ENCODE measurements around the gene EVC2.
"Not testable (repeated sequence)": the region's sequence is repeated elsewhere in the genome, so short reads cannot be mapped to it uniquely, and the experiment has no call there.

Gene EVC2

DNA sequence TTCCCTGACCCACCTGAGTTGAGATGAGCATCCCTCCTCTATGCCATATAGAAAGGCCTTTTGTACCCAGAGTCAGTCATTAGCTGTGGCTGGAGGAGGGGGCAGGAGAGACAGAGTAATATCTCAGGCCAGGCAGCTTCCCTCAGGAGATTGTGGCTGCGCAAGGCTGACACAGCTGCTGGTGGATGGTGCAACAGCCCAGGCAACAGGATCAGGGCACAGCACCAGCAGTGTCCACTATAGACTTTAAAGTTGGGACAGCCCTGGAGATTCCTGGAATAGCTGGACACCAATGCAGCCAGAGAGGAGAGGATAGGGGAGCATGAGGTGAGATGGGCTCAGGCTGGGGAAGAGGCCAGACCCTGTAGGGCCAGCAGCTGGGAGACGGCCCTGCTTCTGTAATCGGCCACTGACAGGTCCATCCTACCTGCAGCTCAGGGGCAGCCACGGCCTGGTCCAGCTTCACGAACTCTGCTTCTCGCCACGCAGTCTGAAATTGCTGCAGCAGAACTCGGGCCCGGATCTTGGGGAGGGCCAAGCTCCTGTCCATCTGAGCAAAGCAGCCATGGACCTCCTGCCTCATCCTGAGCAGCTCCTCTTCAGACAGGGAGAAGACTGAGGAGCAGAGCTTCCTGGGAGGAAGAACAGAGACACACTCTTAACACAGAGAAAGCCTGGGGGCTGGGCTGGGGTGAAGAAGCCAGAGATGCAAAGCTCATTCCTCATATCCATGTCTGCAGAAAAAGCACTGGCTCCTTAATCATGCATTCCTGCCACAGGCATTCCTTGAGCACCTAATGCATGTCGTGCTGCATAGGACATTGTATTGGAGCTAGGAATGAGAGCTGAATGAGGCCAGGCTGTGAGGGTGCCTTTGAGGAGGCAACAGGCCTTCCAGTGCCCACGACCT lies 90.1 kb downstream of the EVC2 start:
- DNase-seq = no peak

- DNase-seq = no peak
Observed at GRCh38 chr4:5616331-5616950, 91.9 kb downstream of the EVC2 start.

- no peak for DNase-seq
Observed at GRCh38 chr4:5615496-5616075, 92.8 kb downstream of the EVC2 start.

DNA sequence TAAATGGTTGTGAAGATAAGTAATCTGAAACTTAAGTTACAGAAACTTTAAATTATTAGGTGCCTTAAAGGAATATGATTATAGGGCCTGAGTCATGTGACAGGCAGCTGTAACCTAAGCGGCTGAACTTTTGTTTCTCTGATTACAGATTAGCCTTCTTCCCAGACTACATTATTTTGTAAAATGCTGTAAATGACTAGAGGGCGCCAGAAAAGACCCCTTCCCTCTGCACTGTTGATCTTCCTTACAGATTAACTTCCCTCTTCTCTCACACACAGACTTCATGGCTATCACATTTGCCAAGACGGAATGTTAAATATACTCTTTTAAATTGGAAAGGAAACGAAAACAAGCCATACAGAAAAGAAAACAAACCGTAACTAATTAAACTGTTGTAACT lies 96.6 kb downstream of the EVC2 start:
- DNase-seq = no peak

- no peak for DNase-seq
Observed at GRCh38 chr4:5609306-5610007, 98.9 kb downstream of the EVC2 start.

DNA sequence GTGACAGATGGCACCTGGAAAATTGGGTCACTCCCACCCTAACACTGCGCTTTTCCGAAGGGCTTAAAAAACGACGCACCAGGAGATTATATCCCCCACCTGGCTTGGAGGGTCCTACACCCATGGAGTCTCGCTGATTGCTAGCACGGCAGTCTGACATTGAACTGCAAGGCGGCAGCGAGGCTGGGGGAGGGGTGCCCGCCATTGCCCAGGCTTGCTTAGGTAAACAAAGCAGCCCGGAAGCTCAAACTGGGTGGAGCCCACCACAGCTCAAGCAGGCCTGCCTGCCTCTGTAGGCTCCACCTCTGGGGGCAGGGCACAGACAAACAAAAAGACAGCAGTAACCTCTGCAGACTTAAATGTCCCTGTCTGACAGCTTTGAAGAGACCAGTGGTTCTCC lies 114.5 kb downstream of the EVC2 start:
- not testable (repeated sequence) for DNase-seq

DNA sequence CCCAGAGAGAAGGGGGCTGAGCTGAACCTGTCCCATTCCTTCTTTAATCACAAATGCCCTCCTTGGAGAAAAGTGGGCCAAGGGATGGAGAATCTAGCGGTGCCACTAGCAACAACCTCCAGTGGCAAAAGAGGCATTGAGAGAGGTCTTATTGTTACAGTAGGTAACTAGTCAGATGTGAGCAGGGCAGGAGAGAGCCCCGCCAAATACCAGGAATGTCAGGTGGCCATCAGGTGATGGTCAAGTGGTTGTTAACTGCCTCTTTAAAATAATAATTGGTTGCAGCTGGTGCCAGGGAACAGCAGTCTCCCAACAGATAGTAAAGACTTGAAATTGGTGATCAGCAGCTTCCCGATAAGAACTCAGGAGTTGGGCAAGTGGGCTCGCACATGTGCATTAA lies 116.1 kb downstream of the EVC2 start:
- no peak for DNase-seq

DNA sequence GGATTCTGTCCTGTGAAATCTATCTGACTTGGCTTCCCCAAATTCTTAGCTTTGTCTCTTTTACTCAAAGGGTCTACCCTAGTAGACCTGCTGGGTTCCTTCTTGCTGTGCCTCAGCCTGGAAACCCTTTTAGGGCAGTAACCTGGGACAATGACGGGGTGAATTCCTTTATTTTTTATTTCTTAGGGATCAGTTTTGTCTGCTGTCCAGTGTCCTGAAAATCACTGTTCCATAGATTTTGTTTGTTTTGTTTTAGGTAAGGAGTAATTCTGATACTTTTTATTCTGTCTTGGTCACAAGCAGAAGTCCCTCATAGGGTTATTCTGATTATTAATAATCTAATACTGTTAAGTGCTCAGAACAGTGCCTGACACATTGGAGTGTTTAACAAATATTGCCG lies 118.9 kb downstream of the EVC2 start:
- DNase-seq = no peak

DNA sequence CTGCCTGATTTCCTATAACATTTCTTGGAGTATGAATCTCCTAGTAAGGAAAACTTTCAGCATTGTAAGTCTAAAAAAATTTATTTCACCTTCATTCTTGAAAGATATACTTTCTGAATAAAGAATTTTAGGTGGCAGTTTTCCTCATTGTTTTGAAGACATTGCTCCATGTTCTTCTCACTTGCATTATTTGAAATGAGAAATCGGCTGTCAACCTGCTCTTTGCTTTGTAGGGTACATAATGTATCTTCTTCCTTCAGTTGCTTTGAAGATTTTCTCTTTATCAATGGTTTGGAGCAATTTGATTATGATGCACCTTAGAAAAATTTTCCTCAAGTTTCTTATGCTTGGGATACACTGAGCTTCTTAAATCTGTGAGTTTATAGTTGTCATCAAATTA lies 120.3 kb downstream of the EVC2 start:
- DNase-seq = no peak

DNA sequence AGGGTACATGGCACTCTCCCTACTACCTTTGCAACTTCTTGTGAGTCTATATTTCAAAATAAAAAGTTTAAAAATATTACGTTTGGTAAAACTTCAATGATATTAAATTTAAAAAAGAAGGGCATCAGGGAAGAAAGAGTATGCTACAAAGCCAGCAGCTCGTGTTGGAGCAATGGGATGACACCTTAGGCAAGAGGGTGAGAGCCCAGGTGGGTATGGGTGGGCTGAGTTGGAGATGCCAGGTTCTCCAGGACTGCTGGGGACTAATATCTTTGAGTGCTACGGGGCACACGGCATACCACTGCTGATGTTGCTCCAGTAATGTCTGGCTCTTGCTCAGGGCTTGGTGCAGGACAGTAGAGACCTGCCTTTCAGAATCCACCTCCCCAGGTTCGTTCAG lies 132.4 kb downstream of the EVC2 start:
- no peak for DNase-seq

- no peak for DNase-seq
Observed at GRCh38 chr4:5574386-5574785, 134.0 kb downstream of the EVC2 start.

- DNase-seq = no peak
Observed at GRCh38 chr4:5573965-5574364, 134.4 kb downstream of the EVC2 start.

GRCh38 chr4:5572751-5573150 lies 135.6 kb downstream of the EVC2 start:
- DNase-seq = no peak

DNA sequence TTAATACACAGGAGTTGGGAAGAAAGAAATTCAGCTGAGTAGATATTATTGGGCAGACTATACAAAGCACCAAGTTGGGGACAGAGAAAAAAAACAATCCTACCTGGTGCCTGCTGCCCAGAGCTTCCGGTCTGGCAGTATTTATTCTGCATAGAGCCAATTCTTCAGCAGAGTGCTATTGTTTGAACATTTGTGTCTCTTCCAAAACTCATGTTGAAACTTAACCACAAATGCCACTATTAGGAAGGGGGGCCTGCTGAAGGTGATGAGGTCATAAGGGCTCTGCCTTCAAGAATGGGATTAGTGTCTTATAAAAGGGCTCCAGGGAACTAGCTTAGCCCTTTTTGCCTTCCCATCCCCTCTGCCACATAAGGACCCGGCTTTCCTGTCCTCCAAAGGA lies 136.2 kb downstream of the EVC2 start:
- DNase-seq = no peak

DNA sequence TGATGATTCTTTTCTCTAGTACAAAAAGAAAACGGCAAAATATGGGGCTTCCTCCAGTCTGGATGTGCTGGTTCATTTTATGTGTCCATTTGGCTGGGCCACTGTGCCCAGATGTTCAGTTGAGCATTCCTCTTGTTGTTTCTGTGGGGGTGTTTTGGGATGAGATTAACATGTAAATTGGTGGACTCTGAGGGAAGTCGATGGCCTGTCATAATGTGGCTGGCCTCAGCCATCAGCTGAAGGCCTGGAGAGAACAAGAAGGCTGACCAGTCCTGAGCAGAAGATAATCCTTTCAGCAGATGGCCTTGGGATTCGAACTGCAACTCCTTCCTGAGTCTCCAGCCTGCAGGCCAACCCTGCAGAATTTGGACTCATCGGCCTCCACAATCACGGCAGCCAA lies 136.7 kb downstream of the EVC2 start:
- no peak for DNase-seq

GRCh38 chr4:5569451-5569850 lies 138.9 kb downstream of the EVC2 start:
- DNase-seq = no peak

GRCh38 chr4:5568931-5569330 lies 139.4 kb downstream of the EVC2 start:
- no peak for DNase-seq

GRCh38 chr4:5568336-5568735 lies 140.0 kb downstream of the EVC2 start:
- no peak for DNase-seq

- no peak for DNase-seq
Observed at GRCh38 chr4:5566991-5567390, 141.4 kb downstream of the EVC2 start.

DNA sequence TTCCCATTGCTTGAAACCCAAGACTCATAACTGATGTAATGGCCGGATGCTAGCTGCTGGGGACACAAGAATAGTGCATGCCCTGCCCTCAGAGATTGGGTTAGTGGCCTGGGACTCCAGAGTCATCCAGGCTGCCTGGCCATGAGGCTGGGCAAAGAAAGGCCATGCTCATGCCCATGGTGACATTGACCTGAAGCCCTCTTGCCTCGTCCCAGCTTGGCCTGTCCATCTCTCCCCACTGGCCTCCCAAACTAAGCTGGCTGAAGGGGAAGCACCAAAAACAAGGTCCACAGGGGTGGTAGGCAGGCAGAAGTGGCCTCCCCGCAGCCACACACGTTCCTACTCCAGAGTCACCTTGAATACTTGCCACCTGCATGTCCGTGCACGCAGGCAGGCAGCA lies 141.8 kb downstream of the EVC2 start:
- no peak for DNase-seq

DNA sequence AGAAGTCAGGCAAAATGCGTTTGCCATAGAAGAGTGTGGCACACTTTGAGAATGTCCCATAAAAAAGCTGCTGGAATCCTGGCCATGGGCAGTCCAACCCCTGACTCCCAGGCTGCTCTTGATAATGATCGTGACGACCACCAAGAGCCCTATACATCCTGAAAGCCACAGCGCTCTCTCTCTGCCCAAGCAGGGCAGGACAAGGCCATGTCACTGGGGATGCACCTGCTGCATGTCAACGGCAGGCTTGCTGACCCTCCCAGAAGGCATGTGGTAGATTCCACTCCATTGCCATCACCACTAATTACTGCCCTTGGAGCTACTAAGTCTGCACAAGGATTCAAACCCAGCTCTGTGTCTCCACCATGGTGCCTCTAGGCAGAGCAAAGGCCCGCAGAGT lies 144.5 kb downstream of the EVC2 start:
- no peak for DNase-seq

DNA sequence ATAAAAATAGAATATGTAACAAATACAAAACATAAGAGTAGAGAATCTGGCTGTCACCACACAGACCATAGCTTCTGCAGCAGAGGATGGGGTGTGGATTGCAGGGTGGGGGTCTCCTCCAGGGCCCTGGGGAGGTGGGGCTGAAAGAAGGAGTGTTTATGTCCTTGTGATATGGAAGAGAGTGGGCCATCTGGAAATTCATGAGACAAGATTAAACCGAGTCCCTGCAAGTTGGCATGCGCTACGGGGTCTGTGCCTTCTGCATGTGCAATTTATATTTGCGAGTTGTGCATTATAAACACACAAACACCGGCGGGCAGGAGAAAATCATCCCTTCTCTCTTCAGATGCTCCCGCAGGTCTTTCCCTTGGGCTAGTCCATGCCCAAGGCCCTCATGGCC lies 145.9 kb downstream of the EVC2 start:
- no peak for DNase-seq

DNA sequence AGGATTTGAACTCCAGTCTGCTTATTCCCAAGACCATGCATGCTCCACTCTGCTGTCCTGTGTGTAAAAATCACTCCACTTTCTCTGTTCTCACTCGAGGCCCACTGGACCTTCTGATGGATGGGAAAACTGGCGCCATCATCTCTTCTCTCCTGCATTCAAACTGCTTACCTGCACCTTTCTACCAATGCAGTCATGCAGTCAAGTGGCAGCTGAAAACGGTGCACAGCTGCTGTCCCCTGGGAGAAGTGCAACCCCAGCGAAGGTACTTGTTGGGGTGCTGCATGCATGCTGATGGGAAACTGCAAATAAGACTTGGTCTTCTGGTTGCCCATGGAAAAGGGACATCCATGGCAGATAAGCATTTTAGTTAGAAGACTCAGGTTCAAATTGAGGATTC lies 147.1 kb downstream of the EVC2 start:
- no peak for DNase-seq

DNA sequence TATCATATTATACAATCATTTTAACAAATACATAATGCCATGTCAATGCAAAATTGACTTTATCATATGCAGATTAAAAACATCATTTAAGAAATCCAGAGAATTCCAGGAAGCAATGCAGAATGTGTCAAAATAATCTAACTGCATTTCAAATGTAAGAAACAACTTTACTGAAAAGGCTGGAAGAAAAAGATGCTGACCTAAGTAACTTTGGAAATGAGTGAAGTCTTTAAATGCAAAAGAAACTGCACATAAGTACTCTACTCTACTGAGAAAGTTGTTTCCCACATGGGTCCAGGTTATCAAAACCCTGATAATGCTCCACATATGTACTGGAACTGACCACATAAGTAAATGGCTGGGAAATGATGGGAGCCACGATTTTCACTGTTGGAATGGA lies 149.9 kb downstream of the EVC2 start:
- no peak for DNase-seq

Data from activated CD8-positive, alpha-beta memory T cell treated with anti-CD3 and anti-CD28 coated beads, Interleukin-2, amount 50 U/mL, for 4 hours (primary cell).